GM21529 (cell line): ENCODE results near the gene FHL1.
A peak's percentile ranks its signal among the peaks of the same experiment; 100 is the strongest.
"Not testable (repeated sequence)": the region's sequence is repeated elsewhere in the genome, so short reads cannot be mapped to it uniquely, and the experiment has no call there.

Experiments
- ATAC-seq: cut with Tn5 transposase; IDR thresholded peaks from one replicate; pipeline ENCODE4 v1.9.1; 2021; ENCODE audit not compliant: unreplicated experiment

FHL1 gene

DNA sequence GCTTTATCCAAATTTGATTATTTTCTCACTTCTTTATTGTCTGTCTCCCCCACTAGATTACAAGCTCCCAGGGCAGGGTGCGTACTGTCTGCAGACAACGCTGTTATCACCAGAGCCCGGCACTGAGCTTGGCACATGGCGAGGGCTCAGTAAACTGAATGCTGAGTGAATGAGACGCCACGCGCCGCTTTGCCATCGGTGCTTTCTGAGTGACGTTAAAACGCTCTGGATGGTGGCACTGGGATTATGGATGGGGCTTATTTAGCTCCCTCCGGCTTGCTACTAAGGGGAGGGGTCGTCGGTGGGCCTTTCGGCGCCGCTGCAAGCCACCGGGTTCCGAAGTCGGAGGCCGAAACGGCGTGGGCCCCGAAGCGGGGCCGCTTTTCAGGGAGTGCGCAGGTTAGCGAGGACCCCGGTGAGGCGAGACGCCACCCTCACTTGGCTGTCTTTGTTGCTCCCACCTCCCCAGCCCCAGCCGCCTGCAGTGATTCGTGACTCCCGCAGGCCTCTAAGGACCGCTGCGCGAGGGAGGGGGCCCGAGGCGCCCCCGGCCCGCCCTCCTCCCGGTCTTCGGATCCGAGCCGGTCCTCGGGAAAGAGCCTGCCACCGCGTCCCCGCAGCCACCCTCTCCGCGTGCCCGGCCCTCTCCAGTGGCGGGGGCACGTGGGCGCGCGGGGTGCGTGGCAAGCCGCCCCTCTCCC, 569 bp upstream of the FHL1 start:
- ATAC-seq: no peak

DNA sequence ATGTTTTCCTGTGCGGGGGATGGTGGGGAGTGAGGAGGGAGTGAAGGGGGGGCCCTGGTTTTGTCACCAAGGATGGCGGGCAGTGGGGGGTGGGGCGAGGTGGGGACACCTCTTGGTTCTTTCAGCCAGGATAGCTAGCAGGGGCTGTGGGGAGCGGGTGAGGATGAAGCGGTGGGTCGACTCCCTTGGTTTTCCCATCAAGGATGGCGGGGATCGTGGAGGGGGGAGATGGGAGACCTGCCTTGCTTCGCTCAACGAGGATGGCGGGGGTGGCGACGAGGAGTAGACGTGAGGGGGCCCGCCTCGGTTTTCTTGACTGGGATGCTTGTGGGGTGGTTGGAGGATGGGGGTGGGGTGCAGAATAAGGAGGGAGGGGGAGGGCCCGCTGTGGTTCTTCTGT, 643 bp downstream of the FHL1 start:
- no peak for ATAC-seq

DNA sequence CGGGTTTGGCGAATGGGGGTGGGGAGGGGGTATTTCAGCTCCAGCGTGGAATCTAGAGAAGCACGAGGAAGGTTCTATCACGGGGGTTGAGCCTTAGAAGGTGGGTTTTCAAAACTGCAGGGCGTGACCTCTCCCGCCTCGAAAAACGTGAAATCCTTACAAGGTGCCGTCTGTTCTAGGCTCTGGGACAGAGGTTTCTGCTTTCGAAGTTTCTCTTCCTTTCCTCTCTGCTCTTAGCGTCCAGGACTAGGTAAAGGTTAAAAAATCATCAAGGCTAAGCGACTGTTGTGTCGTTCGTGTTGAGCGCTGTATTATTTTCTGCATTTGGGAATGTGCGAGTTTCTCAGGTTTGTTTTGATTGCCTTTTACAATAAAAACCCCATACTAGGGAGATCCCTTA, 1.1 kb downstream of the FHL1 start:
- ATAC-seq: no peak

- no peak for ATAC-seq
These were observed 7.7 kb downstream of the FHL1 start for GRCh38 chrX:136154998-136155397.

GRCh38 chrX:136156560-136157117, 9.3 kb downstream of the FHL1 start:
- no peak for ATAC-seq

- ATAC-seq: no peak
These were observed 9.9 kb downstream of the FHL1 start for GRCh38 chrX:136157187-136157586.

- ATAC-seq: no peak
These were observed 11.4 kb downstream of the FHL1 start for GRCh38 chrX:136158685-136159084.

- ATAC-seq: no peak
These were observed 12.3 kb downstream of the FHL1 start for GRCh38 chrX:136159611-136160025.

GRCh38 chrX:136162827-136163570, 15.7 kb downstream of the FHL1 start:
- peak; percentile 89 for ATAC-seq

DNA sequence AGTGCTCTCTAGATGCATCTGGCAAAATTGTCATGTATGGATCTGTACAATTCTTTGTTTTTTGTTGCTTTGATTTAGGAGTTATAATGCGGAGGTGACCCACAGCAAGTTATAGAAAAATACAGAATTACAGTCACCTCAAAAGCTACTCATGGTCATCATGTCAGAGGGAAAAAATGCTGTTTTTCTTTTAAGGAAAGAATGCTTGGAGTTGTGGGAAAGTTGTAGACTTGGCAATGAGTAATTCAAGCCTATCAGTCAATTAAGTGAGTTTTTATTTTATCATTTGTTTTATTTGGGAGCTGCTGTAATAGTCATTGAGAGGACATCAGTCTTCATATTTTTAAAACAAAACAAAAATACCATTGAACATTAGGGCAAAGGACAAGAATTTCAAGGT, 16.4 kb downstream of the FHL1 start:
- ATAC-seq: no peak

- no peak for ATAC-seq
These were observed 18.1 kb downstream of the FHL1 start for GRCh38 chrX:136165406-136165805.

DNA sequence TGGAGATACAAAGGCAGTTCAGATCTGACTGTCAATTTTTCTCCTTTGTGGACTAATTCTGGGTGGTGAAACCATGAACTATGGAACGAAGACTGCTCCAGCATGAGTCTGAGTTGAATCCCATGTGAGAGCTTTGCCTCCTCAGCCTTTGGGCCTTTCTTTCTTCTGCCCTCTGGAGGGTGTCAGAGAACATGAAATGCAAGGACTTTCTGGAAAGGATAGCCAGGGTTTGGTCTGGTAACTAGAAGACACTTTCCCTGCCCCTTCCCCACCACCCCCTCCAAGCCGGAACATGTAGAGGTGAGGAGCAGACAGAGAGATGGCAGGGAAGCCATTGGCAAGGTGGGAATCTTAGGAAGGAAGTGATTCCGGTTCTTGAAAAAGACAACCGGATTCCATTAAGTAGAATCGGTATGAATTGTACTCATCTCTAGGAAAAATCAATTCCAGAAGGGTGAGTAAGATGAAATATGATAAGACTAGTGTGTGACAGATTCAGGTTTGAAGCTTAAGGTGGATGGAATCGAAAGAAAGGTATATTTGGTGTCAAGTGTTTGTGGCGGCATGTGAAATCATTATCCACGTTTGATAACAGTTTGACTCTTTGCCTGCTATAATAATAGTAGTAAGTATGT, 19.0 kb downstream of the FHL1 start:
- no peak for ATAC-seq

DNA sequence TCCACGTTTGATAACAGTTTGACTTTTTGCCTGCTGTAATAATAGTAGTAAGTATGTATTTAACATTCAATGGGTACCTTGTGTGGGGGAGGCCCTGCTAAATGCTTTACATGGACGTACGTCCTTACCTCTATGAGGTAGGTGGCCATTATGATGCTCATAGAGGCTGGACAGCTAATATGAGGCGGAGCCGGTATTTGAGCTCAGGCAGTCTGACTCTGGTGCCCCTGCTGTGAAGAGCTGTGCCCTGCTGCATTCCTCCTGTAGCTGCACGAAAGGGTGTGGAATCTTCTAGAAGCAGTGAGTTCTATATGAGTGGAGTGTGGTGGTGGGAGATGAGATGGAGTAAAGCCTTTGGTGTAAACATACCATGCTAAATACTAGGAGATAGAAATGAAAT, 20.7 kb downstream of the FHL1 start:
- ATAC-seq: not testable (repeated sequence)

- ATAC-seq: no peak
These were observed 21.8 kb downstream of the FHL1 start for GRCh38 chrX:136168929-136169735.

DNA sequence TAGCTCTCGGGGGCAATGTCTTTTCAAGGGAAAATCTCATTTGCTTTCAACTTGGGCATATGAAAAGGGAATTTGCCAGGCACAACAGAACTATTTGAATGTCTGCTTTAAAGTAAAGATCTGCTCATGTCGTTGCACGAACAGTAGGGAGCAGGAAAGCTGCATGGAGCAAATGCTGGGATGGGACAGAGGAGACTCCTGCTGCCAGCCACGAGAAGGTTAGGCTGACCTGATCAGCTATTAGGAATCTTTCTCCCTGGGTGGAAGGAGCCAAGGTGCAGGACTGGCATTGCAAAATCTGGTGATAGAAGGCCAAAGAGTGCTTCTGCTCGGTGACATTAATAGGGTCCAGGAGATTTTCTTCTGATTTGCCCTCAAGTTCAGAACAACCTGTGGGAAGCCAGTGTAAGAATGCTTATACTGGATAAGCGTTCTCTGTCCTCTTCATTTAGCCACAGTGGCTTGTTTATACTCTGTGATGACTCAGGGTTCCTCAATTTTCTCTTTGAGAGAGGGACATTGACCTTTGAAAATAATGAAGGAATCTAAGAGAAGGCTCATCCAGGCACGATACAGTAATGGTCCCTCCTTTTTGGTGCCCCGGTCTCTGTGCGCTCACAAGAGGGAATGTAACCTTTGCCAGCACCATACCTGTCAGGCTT, 22.9 kb downstream of the FHL1 start:
- ATAC-seq: no peak

GRCh38 chrX:136171420-136171819, 24.1 kb downstream of the FHL1 start:
- ATAC-seq: no peak

- ATAC-seq: no peak
These were observed 29.1 kb downstream of the FHL1 start for GRCh38 chrX:136176399-136176825.

DNA sequence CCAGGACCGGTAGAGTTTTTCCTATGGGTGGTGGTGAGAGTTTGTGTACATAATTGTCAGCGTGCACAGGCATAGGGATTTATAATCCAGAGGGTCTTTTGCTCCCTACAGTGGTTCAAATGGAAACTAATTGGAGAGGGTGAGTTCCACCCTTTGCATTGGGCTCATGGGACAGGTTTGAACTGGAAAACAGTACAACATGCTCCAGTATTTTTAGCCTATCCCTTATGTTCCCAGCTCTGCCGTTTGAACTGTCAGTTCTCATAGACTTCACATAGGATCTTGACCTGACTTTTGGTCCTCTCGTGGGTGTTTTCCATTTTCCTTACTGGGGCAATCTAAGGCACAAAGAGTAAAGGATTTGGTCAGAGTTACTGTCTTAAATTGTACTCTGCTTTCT, 31.8 kb downstream of the FHL1 start:
- ATAC-seq: no peak

GRCh38 chrX:136182414-136182813, 35.1 kb downstream of the FHL1 start:
- ATAC-seq: no peak

GRCh38 chrX:136183172-136183571, 35.8 kb downstream of the FHL1 start:
- ATAC-seq: no peak
